Epithelial cell of esophagus (primary cell): ENCODE results near the gene CFI.
A peak's percentile ranks its signal among the peaks of the same experiment; 100 is the strongest.

Experiments
- DNase-seq: peaks from one replicate; pipeline ENCODE4 v3.0.0; 2010; ENCODE audit warnings: low read depth
- H3K4me3 ChIP-seq: 2 replicates; pipeline ENCODE4 v1.5.1; 2011; ENCODE audit warnings: mild to moderate bottlenecking, low read length, control low read depth
- TF ChIP-seq, protein P1 (sequence below): IDR thresholded peaks from 2 replicates; pipeline ENCODE4 v1.5.1; 2011; ENCODE audit warnings: low read depth, mild to moderate bottlenecking, low read length, control low read depth, inconsistent platforms; ENCODE audit not compliant: insufficient read depth; ENCODE audit errors: missing control alignments

Gene CFI

GRCh38 chr4:109708435-109708834 lies 93.4 kb downstream of the CFI start:
- TF ChIP-seq, protein P1, sequence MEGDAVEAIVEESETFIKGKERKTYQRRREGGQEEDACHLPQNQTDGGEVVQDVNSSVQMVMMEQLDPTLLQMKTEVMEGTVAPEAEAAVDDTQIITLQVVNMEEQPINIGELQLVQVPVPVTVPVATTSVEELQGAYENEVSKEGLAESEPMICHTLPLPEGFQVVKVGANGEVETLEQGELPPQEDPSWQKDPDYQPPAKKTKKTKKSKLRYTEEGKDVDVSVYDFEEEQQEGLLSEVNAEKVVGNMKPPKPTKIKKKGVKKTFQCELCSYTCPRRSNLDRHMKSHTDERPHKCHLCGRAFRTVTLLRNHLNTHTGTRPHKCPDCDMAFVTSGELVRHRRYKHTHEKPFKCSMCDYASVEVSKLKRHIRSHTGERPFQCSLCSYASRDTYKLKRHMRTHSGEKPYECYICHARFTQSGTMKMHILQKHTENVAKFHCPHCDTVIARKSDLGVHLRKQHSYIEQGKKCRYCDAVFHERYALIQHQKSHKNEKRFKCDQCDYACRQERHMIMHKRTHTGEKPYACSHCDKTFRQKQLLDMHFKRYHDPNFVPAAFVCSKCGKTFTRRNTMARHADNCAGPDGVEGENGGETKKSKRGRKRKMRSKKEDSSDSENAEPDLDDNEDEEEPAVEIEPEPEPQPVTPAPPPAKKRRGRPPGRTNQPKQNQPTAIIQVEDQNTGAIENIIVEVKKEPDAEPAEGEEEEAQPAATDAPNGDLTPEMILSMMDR = no peak
- DNase-seq = no peak
- H3K4me3 ChIP-seq = no peak overlapping the region

DNA sequence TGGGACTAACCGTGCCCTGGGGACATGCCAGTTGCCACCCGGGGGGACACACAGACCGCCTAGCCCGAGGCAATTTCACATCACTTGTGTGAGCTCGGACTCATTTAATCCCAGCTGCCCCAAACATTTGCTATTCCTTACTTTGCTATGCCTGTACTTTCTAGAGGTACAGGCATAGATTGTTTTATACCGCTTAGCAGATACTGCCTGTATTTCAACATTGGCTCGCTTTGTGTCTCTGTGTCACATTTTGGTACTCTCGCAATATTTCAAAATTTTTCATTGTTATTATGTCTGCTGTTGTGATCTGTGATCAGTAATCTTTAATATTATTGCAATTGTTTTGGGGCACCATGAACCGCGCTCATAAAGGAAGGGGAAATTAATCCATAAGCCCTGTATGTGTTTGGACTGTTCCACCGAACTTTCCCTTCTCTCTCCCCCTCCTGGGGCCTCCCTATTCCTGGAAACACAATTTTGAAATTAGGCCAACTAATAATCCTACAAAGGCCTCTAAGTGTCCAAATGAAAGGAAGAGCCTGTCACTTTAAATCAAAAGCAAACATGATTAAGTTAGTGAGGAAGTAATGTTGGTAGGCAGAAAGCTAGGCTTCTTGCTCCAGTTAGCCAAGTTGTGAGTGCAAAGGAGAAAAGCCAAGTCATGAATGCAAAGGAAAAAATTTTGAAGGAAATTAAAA lies 98.0 kb downstream of the CFI start:
- peak; percentile 14 for DNase-seq
- TF ChIP-seq, protein P1 = no peak
- H3K4me3 ChIP-seq = peak overlapping the region; percentile 80

GRCh38 chr4:109702950-109703663 lies 98.7 kb downstream of the CFI start, which contains the start of gene CASP6:
Gene CASP6, minus strand, starts transcription at chr4:109703445. Its CDS starts 50 bp downstream, at chr4:109703395.
- TF ChIP-seq, protein P1 = peak; percentile 62
- peak; percentile 80 for DNase-seq

DNA sequence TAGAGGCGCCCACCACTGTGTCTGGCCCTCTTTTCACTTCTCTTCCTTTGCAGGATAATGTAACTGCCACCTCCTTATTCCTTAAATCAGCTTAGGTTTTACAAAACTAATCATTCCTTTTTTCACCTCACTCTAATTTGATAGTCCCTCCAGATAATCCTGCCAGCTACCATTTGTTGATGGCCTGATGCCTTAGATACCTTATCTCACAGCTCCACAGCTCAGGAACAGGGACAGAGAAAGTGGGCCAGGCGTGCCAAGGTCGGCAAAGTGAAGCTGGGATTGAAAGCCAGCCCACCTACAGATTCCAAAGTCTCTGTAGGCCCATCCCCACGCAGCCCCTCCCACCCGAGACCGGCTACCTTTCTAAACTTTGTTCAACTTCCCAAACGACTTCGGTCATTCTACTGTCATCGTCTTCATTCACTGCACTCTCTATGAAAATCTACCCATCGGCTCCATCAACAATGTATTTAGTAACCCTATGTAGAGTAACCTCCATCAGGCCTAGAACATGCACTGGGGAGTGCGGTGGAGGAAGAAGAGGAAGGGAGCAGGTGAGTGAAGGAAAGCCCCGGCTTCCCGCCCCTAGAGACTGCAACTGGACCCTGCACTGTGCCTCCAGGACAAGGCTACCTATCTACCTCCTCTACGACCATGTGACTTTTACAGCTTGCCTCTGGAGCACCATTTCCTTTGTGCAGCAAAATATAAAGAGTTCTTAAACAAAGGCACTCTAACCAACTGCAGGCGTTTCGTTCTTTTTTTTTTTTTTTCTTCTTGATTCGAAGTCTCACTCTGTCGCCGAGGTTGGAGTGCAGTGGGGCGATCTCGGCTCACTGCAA lies 100.0 kb downstream of the CFI start:
- peak overlapping the region; percentile 80 for H3K4me3 ChIP-seq
- TF ChIP-seq, protein P1 = no peak
- peak; percentile 8 for DNase-seq

More at GRCh38 chr4:109702950-109703663, 98.7 kb downstream of the CFI start, which contains the start of gene CASP6:
- H3K4me3 ChIP-seq = peak within 1 kb of the TSS; percentile 80

DNA sequence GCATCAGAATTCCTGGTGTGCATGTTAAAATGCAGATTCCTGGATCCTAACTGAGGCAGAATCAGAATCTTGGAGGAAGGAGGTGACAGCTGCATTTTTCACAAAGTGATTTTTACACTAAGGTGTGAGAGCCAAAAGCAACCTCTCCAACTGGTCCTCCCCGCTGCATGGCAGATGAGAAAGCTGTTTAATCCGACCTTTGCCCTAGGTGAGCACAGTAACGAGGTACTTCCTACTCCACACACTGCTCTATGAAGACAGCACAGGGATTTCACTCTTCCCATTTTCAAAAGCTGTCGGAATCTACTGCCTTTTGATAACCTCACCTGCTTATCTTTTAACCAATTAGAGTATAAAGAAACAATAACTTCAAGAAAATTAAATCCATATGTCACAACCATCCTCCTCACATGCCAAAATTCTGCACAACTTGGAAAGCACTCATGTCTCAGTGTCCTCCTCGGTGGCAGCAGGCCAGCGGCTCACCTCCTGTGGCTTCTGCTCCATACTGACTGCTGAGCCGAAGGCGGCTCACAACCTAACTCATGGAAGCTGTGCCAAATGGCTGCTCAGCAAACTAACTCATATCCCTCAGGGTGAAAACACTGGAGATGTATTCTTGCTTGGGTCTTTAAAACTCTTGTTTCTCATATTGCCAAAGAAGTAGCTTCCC lies 102.1 kb downstream of the CFI start:
- DNase-seq = peak; percentile 5
- TF ChIP-seq, protein P1 = no peak
- H3K4me3 ChIP-seq = no peak overlapping the region

GRCh38 chr4:109698656-109699055 lies 103.1 kb downstream of the CFI start:
- DNase-seq = no peak
- TF ChIP-seq, protein P1 = no peak
- no peak overlapping the region for H3K4me3 ChIP-seq
